Stimulated activated CD8-positive, alpha-beta memory T cell treated with anti-CD3 and anti-CD28 coated beads, Interleukin-4, amount 100 ng/mL, for 1 hour (primary cell): ENCODE measurements around the gene TRIM41.

Experiments
- DNase-seq, 2 donors: peaks; one replicate each; pipeline ENCODE4 v3.0.0-alpha.2; 2020; ENCODE audit warnings: low read depth in 2 of 2, low spot score in 1 of 2

TRIM41 gene

DNA sequence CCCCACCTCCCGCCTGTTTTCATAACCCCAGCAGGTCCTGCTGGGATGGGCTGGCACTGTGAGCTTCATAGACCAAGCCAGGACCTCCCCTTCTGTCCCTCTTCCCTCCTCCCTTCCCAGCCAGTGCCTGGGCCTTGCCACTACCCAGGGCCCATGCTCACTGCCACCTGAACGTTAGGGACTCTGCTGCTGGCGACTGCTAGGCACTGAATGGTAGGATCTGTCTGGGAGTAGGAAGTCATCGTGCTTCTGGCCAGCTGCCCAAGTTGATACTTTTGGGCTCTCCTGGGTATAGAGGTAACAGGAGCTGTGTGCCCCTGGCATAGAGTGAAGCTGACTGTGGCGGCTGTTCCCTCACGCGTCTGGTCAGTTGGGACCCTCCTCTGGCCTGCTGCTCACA, 8.4 kb downstream of the TRIM41 start:
- no peak for DNase-seq

- DNase-seq, result no peak
Measured at GRCh38 chr5:181232593-181232992, 9.5 kb downstream of the TRIM41 start.

- no peak for DNase-seq
Measured at GRCh38 chr5:181233088-181233800, 10.2 kb downstream of the TRIM41 start.

DNA sequence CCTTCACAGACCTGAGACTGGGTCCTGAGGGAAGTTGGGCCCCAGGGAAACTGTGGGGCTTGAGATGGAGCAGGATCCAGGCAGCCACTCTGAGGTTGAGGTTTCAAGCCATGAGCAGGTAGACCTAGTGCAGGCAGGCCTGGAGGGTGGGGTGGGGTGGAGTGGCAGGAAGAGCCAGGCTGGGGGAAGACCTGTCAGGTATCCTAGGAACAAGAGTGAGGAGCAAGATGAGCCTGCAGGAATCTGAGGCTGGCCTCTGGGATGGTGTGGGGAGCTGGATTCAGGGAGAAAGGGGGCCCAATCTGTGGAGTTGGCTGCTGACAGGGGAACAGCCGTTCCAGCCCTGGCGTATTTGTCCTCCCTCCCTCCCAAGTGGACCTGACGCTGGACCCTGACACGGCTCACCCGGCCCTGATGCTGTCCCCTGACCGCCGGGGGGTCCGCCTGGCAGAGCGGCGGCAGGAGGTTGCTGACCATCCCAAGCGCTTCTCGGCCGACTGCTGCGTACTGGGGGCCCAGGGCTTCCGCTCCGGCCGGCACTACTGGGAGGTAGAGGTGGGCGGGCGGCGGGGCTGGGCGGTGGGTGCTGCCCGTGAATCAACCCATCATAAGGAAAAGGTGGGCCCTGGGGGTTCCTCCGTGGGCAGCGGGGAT, 10.8 kb downstream of the TRIM41 start:
- DNase-seq, result no peak

GRCh38 chr5:181234455-181235306, 11.6 kb downstream of the TRIM41 start:
- no peak for DNase-seq

GRCh38 chr5:181235323-181235688, 12.2 kb downstream of the TRIM41 start:
- DNase-seq, result no peak

DNA sequence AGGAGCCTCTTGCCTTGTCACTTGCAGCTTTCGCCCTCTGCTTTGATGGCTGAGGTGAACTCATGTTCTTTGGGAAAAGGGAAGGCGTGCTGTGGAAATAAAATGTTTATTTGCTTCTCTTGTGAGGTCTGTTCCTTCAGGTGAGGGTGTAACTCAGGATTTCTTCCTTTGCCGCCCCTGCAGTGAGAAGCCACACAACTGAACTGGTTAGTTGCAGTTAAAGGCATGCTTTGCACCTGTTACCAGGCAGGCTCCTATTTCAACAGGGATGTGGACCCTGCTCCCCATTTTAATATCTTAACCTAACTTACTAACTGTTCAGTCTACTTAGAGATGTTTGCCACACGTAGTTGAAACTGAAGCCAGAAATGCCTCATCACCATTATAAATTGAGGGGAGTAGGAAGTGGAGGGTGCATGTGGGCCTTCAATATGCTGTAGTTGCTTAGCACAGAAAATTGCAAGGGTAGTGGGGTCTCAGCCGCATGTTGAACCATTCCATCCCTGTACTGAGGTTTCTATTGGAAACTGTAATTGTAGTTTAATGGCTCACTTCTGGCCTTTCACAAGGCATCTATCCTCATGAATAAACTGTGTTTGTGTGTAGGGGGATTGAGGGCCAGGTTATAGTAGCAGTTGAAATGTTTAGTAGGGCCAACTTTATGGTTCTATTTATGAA, 12.7 kb downstream of the TRIM41 start:
- no peak for DNase-seq

DNA sequence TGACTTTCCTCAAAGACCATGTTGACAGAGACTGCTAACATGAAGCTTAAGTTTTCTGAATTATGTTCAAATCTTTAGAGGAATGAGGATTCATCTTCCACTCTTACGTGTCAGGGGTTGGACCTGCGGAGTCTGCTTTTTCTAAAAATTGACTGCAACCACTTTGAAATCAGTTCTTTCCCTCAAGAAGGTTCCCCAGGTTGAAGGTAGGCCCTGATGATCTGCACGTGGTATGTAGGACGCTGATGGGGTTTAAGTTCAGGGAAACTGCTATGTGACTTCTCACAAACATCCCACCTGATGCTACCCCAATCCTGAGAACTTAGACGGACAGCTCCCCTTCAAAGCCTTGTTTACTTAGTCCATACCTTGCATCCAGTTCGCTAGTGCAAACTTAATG, 13.4 kb downstream of the TRIM41 start:
- DNase-seq, result no peak

GRCh38 chr5:181236954-181237641, 14.0 kb downstream of the TRIM41 start:
- DNase-seq, result no peak

DNA sequence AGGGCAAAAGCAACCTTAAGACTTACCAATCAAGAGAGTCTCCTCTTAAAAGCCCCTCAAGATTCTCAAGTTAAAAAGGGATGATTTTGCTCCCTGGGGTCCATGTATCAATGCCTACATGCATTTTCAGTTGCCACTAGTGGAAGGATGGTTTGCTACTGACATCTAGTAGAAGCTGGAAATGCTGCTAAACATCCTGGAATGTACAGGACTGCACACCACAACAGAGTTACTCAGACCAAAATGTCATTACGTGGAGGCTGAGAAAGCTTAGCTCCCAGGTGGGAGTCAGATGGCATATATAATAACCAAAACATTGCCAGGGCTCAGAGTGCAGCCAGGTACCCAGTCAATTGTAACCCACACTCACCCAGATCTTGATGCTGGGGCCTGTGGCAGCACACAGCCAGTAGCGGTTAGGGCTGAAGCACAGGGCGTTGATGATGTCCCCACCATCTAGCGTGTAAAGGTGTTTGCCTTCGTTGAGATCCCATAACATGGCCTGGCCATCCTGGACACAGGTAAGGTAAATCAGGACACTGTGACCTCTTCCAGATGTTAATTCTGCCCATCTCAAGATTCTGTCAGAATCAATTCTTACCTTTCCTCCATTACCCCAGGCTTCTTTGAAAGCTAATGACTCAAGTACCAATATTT, 14.8 kb downstream of the TRIM41 start:
- no peak for DNase-seq

DNA sequence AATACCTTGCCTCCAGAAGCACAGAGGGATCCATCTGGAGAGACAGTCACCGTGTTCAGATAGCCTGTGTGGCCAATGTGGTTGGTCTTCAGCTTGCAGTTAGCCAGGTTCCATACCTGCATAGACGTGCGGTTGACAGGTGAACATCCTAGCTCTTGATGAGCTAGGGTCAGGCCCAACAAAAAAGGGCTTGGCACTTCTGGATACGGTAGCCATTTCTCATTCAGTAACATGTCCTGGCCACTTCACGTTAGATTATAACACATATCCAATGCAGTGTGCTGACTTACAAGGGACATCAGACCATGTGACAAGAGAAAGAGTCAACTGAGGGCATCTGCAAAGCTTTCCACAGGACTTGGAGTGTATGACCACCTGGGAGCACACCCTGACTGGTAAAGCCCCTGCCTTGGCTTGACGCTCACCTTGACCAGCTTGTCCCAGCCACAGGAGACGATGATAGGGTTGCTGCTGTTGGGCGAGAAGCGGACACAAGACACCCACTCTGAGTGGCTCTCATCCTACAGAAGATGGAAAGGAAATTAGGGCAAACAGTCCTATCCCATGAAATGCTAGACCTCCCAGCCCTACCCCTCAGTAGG, 16.1 kb downstream of the TRIM41 start:
- no peak for DNase-seq

GRCh38 chr5:181241393-181241975, 18.4 kb downstream of the TRIM41 start:
- no peak for DNase-seq

DNA sequence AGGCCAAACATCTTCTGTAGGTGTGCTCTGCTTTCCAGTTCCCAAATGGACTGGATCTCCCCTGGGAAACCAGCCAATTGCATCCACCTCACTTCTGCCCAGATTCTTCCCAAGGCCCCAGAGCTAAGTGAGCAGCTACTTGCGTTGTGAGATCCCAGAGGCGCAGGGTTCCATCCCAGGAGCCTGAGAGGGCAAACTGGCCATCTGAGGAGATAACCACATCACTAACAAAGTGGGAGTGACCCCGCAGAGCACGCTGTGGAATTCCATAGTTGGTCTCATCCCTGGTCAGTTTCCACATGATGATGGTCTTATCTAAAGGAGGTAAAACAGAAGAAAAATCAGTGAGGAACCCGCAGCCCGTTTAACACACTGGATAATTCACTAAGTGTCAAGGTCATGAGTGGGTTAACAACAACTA, 19.0 kb downstream of the TRIM41 start:
- no peak for DNase-seq

GRCh38 chr5:181243018-181243563, 20.0 kb downstream of the TRIM41 start:
- no peak for DNase-seq

GRCh38 chr5:181243564-181244343, 20.7 kb downstream of the TRIM41 start, which contains the start of gene RACK1:
RACK1 (minus strand) TSS chr5:181243906; CDS start chr5:181243800, 106 bp downstream.
- DNase-seq, result peak; percentile 75 to 80

DNA sequence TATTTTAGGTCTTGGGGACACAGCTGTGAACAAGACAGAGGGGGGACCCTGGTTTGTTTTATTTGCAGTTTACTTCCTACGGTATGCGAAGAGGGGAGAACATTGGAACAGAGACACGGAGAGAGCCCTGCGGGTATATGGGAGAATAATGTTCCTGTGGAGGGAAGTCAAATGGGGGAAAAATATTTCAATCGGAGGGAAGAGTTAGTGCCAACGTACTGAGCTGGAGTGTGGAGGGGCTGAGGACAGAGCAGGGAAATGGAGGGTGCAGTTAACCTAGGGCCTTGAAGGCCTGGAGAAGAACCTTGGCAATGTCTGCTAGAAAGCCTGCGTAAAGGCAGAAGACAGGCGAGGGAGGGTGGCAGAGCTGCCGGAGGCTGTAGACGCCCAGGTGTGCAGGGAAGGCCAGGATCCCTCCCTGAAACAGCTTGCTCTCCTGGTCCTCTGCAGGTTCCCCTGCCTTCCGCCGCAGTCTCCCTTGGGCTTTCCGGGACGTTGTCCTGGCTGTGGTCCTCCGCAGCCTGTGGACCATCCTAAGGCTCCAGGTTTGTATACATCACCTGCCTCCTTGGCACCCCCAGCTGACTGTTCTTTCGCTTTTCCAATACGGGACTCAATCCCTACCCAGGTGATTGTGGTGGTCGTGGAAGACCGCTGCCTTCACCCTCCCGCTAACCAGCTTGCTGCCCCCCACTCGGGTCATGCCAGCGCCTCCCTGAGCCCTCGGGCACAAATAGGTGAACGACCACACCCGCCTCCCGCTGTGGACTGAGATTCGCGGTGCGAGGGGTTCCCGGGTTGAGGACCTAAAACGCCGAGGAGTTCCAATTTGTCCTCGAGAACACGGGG, 22.6 kb downstream of the TRIM41 start:
- DNase-seq, result no peak

GRCh38 chr5:181246276-181247049, 23.4 kb downstream of the TRIM41 start:
- DNase-seq, result peak; percentile 57 to 60
